Measurements from ENCODE around the gene HTRA1. TPM values are rescaled to one million over a fixed set of nuclear protein-coding genes. Genes with fewer than 3 reads are reported as not detected.

The HTRA1 gene
- total and polyA plus RNA-seq, 2 of the 4 experiments (the other 2 are of a cell fraction), result 28.5 to 108 TPM

DNA sequence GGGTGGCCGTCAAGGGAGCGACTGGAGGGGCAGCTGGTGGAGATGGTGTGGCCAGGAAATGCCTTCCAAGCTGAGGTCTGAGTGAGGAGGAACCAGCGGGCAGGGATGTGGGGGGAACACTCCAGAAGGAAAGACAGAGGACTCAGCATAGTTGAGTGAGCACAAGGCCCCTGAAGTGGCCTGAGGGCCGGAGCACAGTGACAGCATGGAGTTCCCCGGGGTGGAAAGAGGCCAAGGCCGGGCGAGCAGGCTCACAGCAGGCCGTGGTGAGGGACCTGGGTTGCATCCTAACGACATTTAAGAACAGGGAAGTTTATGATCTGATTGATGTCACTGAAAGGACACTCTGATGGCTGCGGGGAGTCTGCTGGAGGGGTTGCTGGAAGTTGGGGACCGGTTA is 48.0 kb downstream of the HTRA1 start:
- WGBS, 2 experiments (ENCODE audit: extremely low coverage in 2 of 2, insufficient read length in 1 of 2), result 68% methylated on average over 5 of the region's 11 CpGs; no CpG with 5 or more reads in 1 of the 2 experiments
- Histone ChIP-seq H4K5ac (ENCODE audit: low read depth, low read length) (no peak overlapping the region), H3K36me3 (ENCODE audit: control insufficient read depth, insufficient read depth, low read length) (peaks cover 29% of the 10 kb centered on the region), H3K4ac (ENCODE audit: low read depth, low read length) (no peak overlapping the region), H3K27ac (ENCODE audit: insufficient read depth, low read length) (no peak overlapping the region), H3K9me3 (ENCODE audit: control insufficient read depth, insufficient read depth, low read length) (no peaks in the 10 kb centered on the region), H3K9me1 (ENCODE audit: insufficient read depth, low read length) (peaks cover 4% of the 10 kb centered on the region), H2AFZ (replicated peaks; ENCODE audit: low read length, poor library complexity) (no peak overlapping the region), H3K56ac (ENCODE audit: extremely low read depth, insufficient read depth, low read length) (no peak overlapping the region), H3K79me1 (ENCODE audit: low read depth in 1 of 2, low read length in 2 of 2) (no peaks in the 10 kb centered on the region; a peak in 1 of 4 replicates), H4K20me1 (ENCODE audit: insufficient read depth, low read length) (peaks cover 8% of the 10 kb centered on the region), H3K4me2 (ENCODE audit: low read depth, low read length) (no peak overlapping the region), H3K14ac (replicated peaks; ENCODE audit: low read depth, low read length) (no peak overlapping the region), H3K18ac (ENCODE audit: low read depth, low read length) (no peak overlapping the region), H3K23ac (ENCODE audit: low read depth, low read length) (no peak overlapping the region), H2BK15ac (ENCODE audit: low read depth, low read length) (no peak overlapping the region), H2AK9ac (replicated peaks; ENCODE audit: low read depth, low read length, poor library complexity) (no peak overlapping the region), H3K4me3 (ENCODE audit: insufficient read depth, low read depth, low read length) (no peak overlapping the region), H4K8ac (ENCODE audit: low read depth in 2 of 2, low read length in 2 of 2) (no peak overlapping the region), H3K9ac (ENCODE audit: low read depth, low read length) (no peak overlapping the region), H3K4me1 (ENCODE audit: control insufficient read depth, insufficient read depth, low read length) (peaks cover 3% of the 10 kb centered on the region), H2BK20ac (ENCODE audit: low read depth, low read length) (no peak overlapping the region), H2AK5ac (ENCODE audit: low read depth, low read length) (no peak overlapping the region), H2BK5ac (ENCODE audit: low read depth, low read length, poor library complexity, severe bottlenecking) (no peak overlapping the region), H3K27me3 (ENCODE audit: control insufficient read depth, insufficient read depth, low read length) (no peaks in the 10 kb centered on the region), H4K91ac (ENCODE audit: insufficient read depth, low read depth, low read length) (no peak overlapping the region), H2BK120ac (ENCODE audit: low read depth, low read length) (no peak overlapping the region)
- no TSS peak for BruUV-seq (replicated peaks)
- ATAC-seq (ENCODE audit: low read depth), result no peak
- in situ Hi-C loops (cut with MboI; ENCODE audit: low sequenced_read_pairs), result no loop called here
- DNase-seq, result no peak
- dilution Hi-C loops (cut with HindIII; ENCODE audit: low sequenced_read_pairs, unreplicated experiment), result no loop called here
- intact Hi-C loops (cut with micrococcal nuclease), result no loop called here
- CTCF ChIA-PET, result no interaction called here
- POLR2A ChIA-PET (ENCODE audit: unreplicated experiment), result no interaction called here
- no peak for TF ChIP-seq RCOR1 (IDR thresholded peaks at IDR 0.05; ENCODE audit: insufficient replicate concordance, low read length)
- TF ChIP-seq FOS (IDR thresholded peaks at IDR 0.05; ENCODE audit: low read depth, low read length), result no peak
- no peak for TF ChIP-seq CHD1 (IDR thresholded peaks at IDR 0.05; ENCODE audit: low read depth, low read length)
- TF ChIP-seq CEBPB (IDR thresholded peaks at IDR 0.05; ENCODE audit: low read depth, low read length), result no peak
- TF ChIP-seq USF2 (IDR thresholded peaks at IDR 0.05; ENCODE audit: low read depth, low read length), result no peak
- TF ChIP-seq RAD21 (IDR thresholded peaks at IDR 0.05; ENCODE audit: low read length), result no peak
- no peak for TF ChIP-seq NFE2L2 (IDR thresholded peaks at IDR 0.05; ENCODE audit: low read depth, low read length)
- TF ChIP-seq ELK1 (IDR thresholded peaks at IDR 0.05; ENCODE audit: borderline replicate concordance, low read depth, low read length), result no peak
- no peak for TF ChIP-seq MXI1 (IDR thresholded peaks at IDR 0.05; ENCODE audit: borderline replicate concordance, low read depth, low read length)
- TF ChIP-seq SMC3 (IDR thresholded peaks at IDR 0.05; ENCODE audit: low read depth, low read length), result no peak

Measured in IMR-90 (cell line).